B cell (primary cell): ENCODE results near the gene UGT1A6. TPM values are rescaled to one million over a fixed set of nuclear protein-coding genes. Genes with fewer than 3 reads are reported as not detected.

ENCODE experiments used
- ATAC-seq: fragments of 200-7000 bp; cut with Tn5 transposase; one replicate; pipeline ENCODE4 v1.10.0; 2021; ENCODE audit warnings: low read depth, mild to moderate bottlenecking, moderate number of reproducible peaks, moderate library complexity
- CTCF ChIA-PET: fragments of 350-600 bp; sonication (Branson Sonifier 250); formaldehyde crosslinking; loops from one replicate; lab custom pipeline; 2021; ENCODE audit warnings: antibody characterized with exemption, inconsistent platforms; lab: Charles Lee
- POLR2A ChIA-PET: fragments of 350-600 bp; sonication (Branson Sonifier 250); formaldehyde crosslinking; loops from one replicate; lab custom pipeline; 2021; ENCODE audit warnings: antibody characterized with exemption; lab: Charles Lee
- DNase-seq: peaks from one replicate; pipeline ENCODE4 v3.0.0; 2013
- H2AFZ ChIP-seq: 2 replicates; pipeline ENCODE4 v1.6.1; 2012; ENCODE audit warnings: mild to moderate bottlenecking, low read depth, low read length; ENCODE audit not compliant: insufficient read depth, poor library complexity, severe bottlenecking
- H3K27ac ChIP-seq, 2 donors: 1 replicate in 1 of 2; 2 replicates in 1 of 2; pipeline ENCODE4 v1.5.1; 2012 to 2013; ENCODE audit warnings: low read length in 2 of 2, mild to moderate bottlenecking in 2 of 2, moderate library complexity in 1 of 2
- H3K27me3 ChIP-seq, 4 experiments: fragments of 200-600 bp in 1 of 4; sonication (generic) in 1 of 4; replicated peaks in 1 of 4; 1 replicate in 2 of 4; 2 replicates in 2 of 4; pipeline versions ENCODE4 v1.6.1 to v1.7.0; 2013 to 2016; ENCODE audit warnings: low read length in 3 of 4, mild to moderate bottlenecking in 2 of 4, mixed read lengths in 1 of 4, moderate library complexity in 1 of 4; ENCODE audit not compliant: insufficient read depth in 4 of 4, control insufficient read depth in 3 of 4; ENCODE audit errors: control extremely low read depth in 1 of 4
- H3K36me3 ChIP-seq, 2 experiments: replicated peaks in 1 of 2; 1 replicate in 1 of 2; 2 replicates in 1 of 2; pipeline versions ENCODE4 v1.6.1 to v1.7.1; 2013; ENCODE audit warnings: low read length in 1 of 2; ENCODE audit not compliant: insufficient read depth in 2 of 2, control insufficient read depth in 1 of 2; ENCODE audit errors: control extremely low read depth in 1 of 2, extremely low read depth in 1 of 2
- H3K4me1 ChIP-seq, 2 donors: fragments of 200-600 bp in 1 of 2; sonication (generic) in 1 of 2; 1 replicate in 1 of 2; 2 replicates in 1 of 2; pipeline versions ENCODE4 v1.5.1 to v1.6.1; 2013 to 2017; ENCODE audit warnings: low read length in 2 of 2; ENCODE audit not compliant: control insufficient read depth in 2 of 2, insufficient read depth in 2 of 2
- H3K4me2 ChIP-seq: replicated peaks from 2 replicates; pipeline ENCODE3; 2012; ENCODE audit warnings: mild to moderate bottlenecking, low read depth, low read length; ENCODE audit not compliant: poor library complexity, severe bottlenecking
- H3K4me3 ChIP-seq, 5 experiments: fragments of 200-600 bp in 1 of 5; sonication (generic) in 1 of 5; 1 replicate in 3 of 5; 2 replicates in 2 of 5; pipeline versions ENCODE4 v1.5.1 to v1.7.0; 2011 to 2016; ENCODE audit warnings: low read length in 4 of 5, mild to moderate bottlenecking in 4 of 5, low read depth in 2 of 5, control low read depth in 1 of 5, moderate library complexity in 1 of 5; ENCODE audit not compliant: insufficient read depth in 1 of 5; ENCODE audit errors: control extremely low read depth in 1 of 5, extremely low read depth in 1 of 5
- H3K79me2 ChIP-seq: fragments of 200-600 bp; sonication (generic); one replicate; pipeline ENCODE4 v1.6.0; 2016; ENCODE audit warnings: low read length; ENCODE audit not compliant: control insufficient read depth, insufficient read depth
- H3K9ac ChIP-seq: fragments of 200-600 bp; sonication (generic); 2 replicates; pipeline ENCODE4 v1.6.1; 2017; ENCODE audit warnings: mild to moderate bottlenecking, low read length, moderate library complexity
- H3K9me3 ChIP-seq, 3 donors: one replicate each; pipeline versions ENCODE4 v1.6.1 to v1.7.1; 2013; ENCODE audit warnings: low read length in 2 of 3; ENCODE audit not compliant: control insufficient read depth in 2 of 3, insufficient read depth in 1 of 3; ENCODE audit errors: control extremely low read depth in 1 of 3
- H4K20me1 ChIP-seq: 2 replicates; pipeline ENCODE4 v1.6.0; 2012; ENCODE audit warnings: mild to moderate bottlenecking, low read length; ENCODE audit not compliant: insufficient read depth, control insufficient read depth, poor library complexity, severe bottlenecking
- H3K27ac Mint-ChIP-seq: one replicate; pipeline ENCODE4 v1.8.0; 2021; ENCODE audit warnings: mixed read lengths
- H3K27me3 Mint-ChIP-seq: one replicate; pipeline ENCODE4 v1.8.0; 2021; ENCODE audit warnings: mixed read lengths
- H3K4me1 Mint-ChIP-seq: one replicate; pipeline ENCODE4 v1.8.0; 2021; ENCODE audit warnings: mixed read lengths
- H3K4me3 Mint-ChIP-seq: one replicate; pipeline ENCODE4 v1.8.0; 2021; ENCODE audit warnings: mixed read lengths
- H3K9me3 Mint-ChIP-seq: one replicate; pipeline ENCODE4 v1.8.0; 2022; ENCODE audit warnings: mixed read lengths; ENCODE audit not compliant: insufficient read depth
- CTCF ChIP-seq: fragments of 200-600 bp; IDR thresholded peaks from one replicate; pipeline ENCODE4 v1.8.0; 2022; ENCODE audit warnings: antibody characterized with exemption, mild to moderate bottlenecking
- EZH2 ChIP-seq: IDR thresholded peaks from 2 replicates; pipeline ENCODE4 v1.6.1; 2012; ENCODE audit warnings: borderline replicate concordance, low read depth, mild to moderate bottlenecking, moderate library complexity, low read length; ENCODE audit not compliant: insufficient read depth, poor library complexity, severe bottlenecking
- WGBS: methylation state at CpG from one replicate; pipeline ENCODE4 v1.1.5; 2013; ENCODE audit warnings: missing lambda C conversion rate; ENCODE audit not compliant: insufficient coverage; 5-methylcytosine and 5-hydroxymethylcytosine counted together
- intact Hi-C: fragments of 100-400 bp; cut with micrococcal nuclease; formaldehyde crosslinking; loops from one replicate; pipeline ENCODE4 v1.10.0; 2022
- polyA plus RNA-seq: library from polyadenylated mRNA; depleted of rRNA; stranded (reverse); fragments of >200 nt; gene quantifications from 2 replicates; pipeline ENCODE4 v1.2.3, GENCODE V29; 2012
- total RNA-seq, 2 donors: library from RNA; stranded (reverse); fragments of 120-200 nt in 1 of 2; gene quantifications; 1 replicate in 1 of 2; 2 replicates in 1 of 2; pipeline versions ENCODE4 v1.2.3 to v1.2.4, GENCODE V29; 2013 to 2022

Gene UGT1A6
- total and polyA plus RNA-seq, 2 donors (not counting 1 experiment from before 2014, with no cell fraction given): not detected

- ATAC-seq: no peak
- POLR2A ChIA-PET: no interaction called here
Measured at GRCh38 chr2:233708942-233709341, 16.3 kb downstream of the UGT1A6 start.

More at GRCh38 chr2:233708942-233709341, 16.3 kb downstream of the UGT1A6 start:
- Mint-ChIP-seq H3K4me1 (peaks cover 3% of the 10 kb centered on the region), H3K4me3 (no peak overlapping the region), H3K27ac (no peak overlapping the region), H3K27me3 (peaks cover 29% of the 10 kb centered on the region), H3K9me3 (no peaks in the 10 kb centered on the region)
- peaks cover 0 to 3% (median 0%) of the 10 kb centered on the region in 4 experiments for H3K27me3 ChIP-seq
- no peaks in the 10 kb centered on the region for H4K20me1 ChIP-seq
- no peak overlapping the region for H2AFZ ChIP-seq
- no peaks in the 10 kb centered on the region for H3K79me2 ChIP-seq
- DNase-seq: no peak
- H3K4me1 ChIP-seq: no peaks in the 10 kb centered on the region
- 83% methylated on average over 2 of the region's 5 CpGs for WGBS
- TF ChIP-seq CTCF (no peak), EZH2 (no peak)
- no peak overlapping the region for H3K4me2 ChIP-seq
- no peak overlapping the region for H3K4me3 ChIP-seq
- no peak overlapping the region for H3K27ac ChIP-seq
- no peak overlapping the region for H3K9ac ChIP-seq
- H3K9me3 ChIP-seq: peaks cover 0 to 5% (median 0%) of the 10 kb centered on the region in 3 donors
- CTCF ChIA-PET: interaction anchor here (0.6 to 2.4 kb wide), 3 partner anchors 9 to 304 kb away, joined by 3 to 8 read pairs (median 6); no protein-coding TSS in a partner anchor
- intact Hi-C loops: no loop called here
- H3K36me3 ChIP-seq: no peaks in the 10 kb centered on the region
